Inflammatory macrophage treated with lipopolysaccharide for 4 hours (primary cell): Measurements from ENCODE around the gene NAA25.

Experiments
- DNase-seq: peaks from one replicate; pipeline ENCODE4 v3.0.0-alpha.2; 2020

The NAA25 gene

DNA sequence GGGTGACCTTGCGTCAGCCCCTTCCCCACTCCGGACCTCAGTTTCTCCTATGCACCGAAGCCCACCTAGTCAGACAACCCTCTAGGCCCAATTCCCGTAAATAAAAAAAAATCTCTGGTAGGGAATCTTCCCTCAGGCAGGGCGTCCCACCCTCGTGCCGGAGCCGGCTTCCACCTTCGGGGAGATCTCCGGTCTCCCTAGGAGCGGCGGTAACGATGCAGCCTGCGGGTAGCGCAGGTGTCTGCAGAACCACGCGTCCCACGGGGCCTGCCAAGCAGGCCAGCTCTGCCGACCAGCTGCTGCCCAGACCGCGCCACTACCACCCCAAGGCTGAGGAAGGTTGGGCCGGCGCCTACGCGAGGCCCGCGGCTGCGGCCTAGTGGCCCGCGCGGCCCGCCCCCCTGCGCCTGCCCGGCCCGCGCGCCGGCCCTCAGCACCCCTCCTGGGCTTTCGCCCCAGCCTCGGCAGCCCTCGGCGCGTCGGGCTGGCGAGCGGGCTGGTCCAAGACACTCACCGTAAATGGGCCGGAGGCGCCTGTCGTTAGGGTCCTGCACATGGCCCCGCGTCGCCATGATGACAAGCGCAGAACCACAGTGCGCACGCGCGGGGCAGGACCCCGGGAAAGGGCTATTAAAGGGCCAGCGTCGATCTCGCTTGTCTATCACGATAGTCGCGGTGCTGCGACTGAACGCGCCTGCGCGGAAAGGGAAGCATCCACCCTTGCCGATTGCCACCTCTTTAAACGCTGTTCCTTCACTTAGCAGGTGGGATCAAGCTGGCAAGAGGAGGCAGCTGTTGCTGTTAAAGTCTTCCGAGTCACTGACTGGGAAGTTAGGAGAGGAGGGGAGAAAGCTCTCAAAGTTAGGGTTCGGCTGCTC lies at the start of gene NAA25:
TSS of gene NAA25 (minus strand) at position 582 of the 878 bp plus-strand sequence. CDS start at position 572, 10 bp downstream.
- peak; percentile 90 for DNase-seq

DNA sequence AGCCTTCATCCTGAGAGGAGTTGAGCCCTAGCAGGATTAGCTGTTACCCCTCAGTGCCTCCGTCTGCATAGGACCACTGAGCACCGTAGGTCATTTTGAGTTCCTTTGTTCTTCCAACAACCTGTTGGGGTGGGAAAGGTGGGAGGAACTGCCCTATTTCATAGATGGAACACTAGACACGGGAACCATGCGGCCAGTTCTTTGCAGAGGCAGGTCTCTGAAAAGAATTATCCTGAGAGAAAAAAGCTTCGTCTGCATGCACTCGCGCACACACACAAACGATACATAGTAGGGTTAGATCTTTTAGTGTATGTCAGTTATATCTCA lies 45.3 kb upstream of the NAA25 start:
- no peak for DNase-seq

DNA sequence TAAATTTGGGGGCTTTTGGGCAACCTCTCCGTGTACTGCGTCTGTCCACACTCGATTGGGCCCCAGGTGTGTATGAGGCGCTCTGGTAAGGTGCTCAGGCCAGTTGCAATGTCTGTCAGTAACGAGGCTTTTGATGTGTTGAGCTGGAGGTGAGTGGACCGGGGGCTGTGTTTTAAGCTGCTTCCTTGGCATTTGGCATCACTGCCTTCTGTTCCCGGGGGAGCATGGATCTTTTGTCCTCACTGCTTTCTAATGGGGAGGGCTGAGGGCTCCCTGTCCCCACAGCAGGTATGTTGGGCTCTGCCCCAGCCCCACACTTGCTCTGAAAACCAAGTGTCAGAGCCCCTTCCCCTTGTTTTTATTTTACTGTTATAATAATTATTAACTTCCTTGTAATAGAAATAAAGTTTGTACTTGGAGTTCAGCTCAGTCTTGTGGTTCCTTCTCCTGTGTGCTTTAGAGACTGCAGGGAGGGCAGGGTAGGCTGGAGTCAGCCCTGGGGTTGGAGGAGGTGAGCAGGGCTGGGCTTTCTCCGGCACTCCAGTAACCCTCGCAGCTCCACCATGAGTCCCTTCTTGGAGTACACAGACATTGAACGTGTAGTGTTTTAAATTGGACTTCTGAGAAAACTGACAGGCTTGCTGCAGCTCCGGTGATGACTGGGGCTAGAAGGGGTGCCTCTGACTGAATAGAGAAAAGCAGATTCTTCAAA lies 44.8 kb upstream of the NAA25 start:
- DNase-seq: no peak

DNA sequence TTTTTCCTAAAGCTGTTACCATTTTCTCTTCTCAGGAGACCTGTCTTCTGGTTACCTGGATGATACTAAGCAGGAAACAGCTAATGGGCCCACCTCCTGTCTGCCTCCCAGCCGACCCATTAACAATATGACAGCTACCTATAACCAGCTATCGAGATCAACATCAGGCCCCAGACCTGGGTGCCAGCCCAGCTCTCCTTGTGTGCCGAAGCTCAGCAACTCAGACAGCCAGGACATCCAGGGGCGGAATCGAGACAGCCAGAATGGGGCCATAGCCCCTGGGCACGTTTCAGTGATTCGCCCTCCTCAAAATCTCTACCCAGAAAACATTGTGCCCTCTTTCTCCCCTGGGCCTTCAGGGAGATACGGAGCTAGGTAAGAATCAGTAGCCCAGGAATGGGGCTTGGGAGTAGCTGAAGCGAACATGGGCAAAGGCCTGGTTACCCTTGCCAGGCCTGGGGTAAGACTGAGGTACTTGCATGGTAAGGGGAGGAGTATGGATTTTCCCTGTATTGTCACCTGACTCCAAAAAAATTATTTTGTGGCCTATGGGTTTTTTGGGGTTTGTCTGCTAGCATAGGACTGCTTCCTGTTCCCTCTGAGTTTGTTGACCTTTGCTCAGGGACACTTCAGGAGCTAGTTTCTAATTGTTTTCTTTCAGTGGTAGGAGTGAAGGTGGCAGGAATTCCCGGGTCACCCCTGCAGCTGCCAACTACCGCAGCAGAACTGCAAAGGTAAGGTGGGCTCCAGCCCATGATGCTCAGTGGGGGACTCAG lies 43.4 kb upstream of the NAA25 start:
- peak; percentile 13 for DNase-seq

DNA sequence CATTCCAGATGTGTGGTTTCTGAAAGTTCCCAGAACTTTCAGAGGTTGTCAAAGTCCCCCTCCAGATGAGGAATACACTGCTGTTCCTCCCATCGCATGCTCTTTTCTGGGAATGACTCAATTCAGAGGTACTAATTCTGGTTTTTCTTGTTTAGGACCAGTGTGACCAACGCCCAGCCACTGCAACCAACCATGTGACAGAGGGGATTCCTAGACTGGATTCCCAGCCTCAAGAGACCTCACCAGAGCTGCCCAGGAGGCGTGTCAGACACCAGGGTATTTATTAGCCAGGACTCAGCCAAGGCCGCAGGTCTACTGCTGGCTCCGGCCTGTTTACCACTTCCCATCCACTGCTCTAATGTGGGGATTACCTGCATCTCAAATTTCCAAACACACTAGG lies 41.0 kb upstream of the NAA25 start:
- no peak for DNase-seq

DNA sequence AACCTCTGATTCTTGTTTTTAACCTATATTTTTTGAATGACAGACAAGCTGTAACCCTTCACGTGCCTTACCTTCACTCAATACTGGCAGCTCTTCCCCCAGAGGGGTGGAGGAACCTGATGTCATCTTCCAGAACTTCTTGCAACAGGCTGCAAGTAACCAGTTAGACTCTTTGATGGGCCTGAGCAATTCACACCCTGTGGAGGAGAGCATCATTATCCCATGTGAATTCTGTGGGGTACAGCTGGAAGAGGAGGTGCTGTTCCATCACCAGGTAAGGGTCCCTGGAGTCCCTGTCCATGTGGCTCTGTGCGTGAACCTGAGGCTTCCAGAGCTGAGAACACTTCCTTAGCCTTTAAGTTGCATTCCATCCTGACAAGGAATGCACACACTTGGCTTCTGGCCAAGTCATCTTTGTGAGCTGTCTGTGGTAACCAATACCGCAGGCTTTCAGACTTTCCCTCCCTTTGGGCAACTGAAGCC lies 39.5 kb upstream of the NAA25 start:
- no peak for DNase-seq

DNA sequence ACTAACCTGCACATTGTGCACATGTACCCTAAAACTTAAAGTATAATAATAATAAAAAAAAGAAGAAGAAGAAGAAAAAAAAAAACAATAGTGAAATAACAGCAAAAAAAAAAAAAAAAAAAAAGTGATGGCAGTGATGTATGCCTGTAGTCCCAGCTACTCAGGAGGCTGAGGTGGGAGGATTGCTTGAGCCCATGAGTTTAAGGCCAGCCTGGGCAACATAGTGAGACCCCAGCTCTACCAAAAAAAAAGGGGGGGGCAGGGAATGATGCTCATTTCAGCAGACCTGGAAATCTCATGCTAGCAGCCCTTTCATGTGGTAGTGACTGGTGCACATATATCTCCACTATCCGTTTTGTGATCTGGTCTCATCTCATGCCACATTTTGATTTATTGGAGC lies 37.5 kb upstream of the NAA25 start:
- DNase-seq: no peak

DNA sequence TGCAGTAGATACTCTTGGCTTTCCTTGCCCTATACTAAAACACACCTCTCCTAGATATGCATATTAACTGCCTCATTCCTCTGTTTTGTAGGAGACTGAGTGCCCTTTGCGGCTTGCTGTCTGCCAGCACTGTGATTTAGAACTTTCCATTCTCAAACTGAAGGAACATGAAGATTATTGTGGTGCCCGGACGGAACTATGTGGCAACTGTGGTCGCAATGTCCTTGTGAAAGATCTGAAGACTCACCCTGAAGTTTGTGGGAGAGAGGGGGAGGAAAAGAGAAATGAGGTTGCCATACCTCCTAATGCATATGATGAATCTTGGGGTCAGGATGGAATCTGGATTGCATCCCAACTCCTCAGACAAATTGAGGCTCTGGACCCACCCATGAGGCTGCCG lies 32.1 kb upstream of the NAA25 start:
- peak; percentile 83 for DNase-seq

DNA sequence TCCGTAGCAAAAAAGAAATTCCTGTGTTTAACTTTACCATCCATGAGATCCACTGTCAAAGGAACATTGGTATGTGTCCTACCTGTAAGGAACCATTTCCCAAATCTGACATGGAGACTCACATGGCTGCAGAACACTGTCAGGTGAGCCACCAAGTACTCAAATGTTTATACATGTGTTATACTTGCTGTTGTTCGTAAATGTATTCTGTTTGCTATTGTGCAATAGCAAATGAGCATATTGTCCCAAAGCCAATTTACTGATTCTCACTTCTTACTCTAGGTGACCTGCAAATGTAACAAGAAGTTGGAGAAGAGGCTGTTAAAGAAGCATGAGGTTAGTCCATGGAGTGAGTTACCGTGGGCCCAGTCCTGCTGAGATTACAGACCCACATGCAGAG lies 26.1 kb upstream of the NAA25 start:
- DNase-seq: no peak

DNA sequence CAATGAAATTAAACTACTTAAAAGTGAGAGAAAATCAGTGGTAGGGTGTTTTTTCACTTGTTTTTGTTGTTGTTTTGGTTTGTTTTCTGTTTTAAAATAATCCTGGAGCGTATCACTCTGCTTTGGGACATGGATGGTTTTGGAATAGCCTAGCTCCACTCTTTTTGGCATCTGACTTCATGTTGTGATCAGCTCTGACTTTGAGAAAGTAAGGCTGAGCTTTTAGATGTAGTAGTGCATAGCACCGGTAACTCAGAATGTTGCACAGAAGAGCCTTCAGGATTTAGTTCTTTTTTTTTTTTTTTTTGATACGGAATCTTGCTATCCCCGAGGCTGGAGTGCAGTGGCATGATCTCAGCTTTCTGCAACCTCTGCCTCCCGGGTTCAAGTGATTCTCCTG lies 24.8 kb upstream of the NAA25 start:
- no peak for DNase-seq

DNA sequence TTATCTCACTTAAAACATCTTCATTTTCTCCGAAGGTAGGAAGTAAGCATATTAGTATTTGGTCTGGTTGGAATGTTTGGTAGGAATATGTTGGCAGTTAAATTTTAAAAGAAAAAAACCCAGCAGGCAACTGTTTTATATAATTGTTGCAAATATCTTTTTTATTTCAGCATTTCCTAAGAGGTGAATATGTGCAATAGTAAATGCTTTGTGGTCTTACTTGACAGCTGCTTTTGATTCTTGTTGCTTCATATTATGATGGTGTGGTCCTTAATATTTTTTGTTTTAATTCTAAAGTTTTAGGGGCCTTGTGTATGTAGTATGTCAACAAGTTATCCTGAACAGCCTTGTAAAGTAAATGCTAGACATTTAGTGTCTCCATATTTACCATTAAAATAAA lies 23.1 kb upstream of the NAA25 start:
- DNase-seq: peak; percentile 26

DNA sequence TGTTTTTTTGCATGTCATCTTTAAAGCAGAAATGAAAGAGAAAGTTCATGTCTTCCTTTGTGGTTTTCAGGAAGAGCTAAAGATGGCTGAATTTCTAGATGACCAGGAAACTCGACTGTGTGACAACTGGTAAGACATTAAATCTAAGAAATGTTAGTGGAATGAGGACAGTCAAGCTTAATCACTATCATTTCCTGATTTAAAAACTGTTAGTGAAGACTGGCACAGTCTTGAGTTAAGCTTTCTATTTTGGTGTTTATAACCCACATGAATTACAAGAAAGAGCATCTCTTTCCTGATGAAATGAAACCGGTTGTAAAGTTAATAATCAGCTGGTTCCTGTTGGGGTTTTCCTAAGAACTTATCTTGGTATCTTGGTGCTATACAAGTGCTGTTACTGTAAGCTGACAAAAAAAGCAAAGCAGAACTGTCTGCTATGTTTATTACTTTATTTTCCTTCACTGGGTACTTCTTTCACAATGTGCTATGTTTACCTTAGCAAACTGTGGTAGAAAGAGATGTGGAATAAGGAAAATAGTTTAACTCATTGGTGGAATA lies 21.9 kb upstream of the NAA25 start:
- peak; percentile 90 for DNase-seq

DNA sequence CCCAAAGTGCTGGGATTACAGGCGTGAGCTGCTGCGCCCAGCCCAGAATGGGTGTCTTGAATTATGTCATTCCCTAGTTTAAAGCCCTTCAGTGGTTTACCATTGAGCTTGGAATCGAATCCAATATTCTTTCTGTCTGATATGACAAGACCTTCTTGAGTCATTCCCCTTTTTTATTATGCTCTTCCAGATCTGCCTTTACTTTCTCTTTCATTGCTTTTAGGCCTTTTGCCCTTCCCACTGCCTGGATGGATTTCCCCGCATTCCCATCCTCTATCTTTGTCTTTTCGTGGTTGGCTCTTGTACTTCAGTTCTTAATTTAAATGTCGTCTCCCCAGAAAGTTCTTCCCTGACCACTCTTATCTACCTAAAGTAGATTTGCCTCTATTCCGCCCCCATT lies 18.3 kb upstream of the NAA25 start:
- DNase-seq: peak; percentile 76

DNA sequence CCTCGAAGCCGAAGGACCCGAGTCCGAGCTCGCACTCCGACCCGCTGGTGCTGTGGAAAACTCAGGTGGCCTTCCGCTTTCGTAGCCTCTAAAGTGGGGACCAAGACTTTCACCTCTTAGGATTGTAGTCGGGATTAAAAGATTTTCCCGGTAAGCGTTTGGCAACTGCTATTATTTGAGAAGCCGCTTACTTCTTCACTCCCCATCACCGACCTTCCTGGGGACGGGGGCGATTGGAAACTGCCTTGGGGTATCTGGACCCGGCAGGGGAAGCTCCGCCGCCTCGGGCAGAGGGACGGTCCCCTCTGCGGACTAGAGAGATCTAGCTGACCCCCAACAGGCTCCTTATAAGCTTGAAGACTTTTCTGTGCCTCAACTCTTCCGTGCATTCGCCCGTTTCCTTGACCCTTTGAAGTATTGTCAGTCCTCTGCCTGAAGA lies 17.4 kb upstream of the NAA25 start:
- no peak for DNase-seq

DNA sequence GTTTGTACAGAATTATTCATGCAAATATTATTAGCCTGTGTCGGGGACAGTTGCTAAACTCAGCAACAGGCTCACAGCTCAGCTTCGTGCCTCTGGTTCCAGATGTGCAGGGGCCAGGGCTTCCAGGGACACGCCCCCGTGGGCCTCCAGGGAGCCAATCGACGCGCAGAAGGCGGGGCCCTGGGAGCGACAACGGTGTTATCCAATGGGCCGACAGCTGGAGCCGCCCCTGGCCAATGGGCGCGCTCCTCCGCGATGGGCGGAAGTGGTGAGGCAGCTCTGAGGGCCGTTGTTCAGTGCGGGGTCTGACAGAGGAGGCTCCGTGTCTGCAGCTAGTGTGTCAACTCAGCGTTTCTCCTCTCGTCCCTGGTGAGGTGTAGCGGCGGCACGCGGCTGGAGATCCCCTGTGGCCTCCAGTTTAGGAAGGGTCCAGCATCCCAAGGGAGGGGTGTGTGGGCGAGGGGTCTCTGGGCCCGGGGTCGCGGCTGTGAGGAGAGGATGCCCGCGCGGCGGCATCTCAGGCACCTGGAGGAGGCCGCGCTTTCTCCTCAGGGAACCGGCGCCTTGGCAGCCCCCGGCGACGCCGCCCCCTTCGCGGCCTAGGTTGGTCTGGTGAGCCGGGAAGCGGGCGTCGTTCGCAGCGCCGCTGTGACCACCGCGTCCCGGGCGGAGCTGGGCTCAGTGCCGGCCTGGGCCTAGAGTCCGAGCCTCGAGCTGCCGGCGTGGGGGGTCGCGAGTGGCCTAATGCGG lies 16.8 kb upstream of the NAA25 start, which contains the start of gene TRAFD1:
TSS of gene TRAFD1 (plus strand) at position 311 of the 750 bp plus-strand sequence. CDS start 4,963 bp downstream, outside the sequence.
- peak; percentile 97 for DNase-seq

DNA sequence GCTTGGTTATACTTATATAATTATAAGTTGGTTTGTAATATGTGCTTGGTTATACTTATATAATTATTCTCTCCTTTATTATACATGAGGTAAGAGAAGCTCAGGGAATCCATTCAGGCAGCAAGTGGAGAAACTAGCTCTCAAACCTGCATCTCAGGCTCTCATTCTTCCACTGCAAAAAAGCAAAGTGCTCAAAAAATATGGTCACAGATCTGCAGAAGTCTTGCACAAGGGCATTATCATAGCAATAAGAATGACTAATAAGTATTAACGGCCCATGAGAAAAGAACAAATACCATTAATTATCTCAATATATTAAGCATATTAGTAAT lies 16.3 kb upstream of the NAA25 start:
- no peak for DNase-seq

DNA sequence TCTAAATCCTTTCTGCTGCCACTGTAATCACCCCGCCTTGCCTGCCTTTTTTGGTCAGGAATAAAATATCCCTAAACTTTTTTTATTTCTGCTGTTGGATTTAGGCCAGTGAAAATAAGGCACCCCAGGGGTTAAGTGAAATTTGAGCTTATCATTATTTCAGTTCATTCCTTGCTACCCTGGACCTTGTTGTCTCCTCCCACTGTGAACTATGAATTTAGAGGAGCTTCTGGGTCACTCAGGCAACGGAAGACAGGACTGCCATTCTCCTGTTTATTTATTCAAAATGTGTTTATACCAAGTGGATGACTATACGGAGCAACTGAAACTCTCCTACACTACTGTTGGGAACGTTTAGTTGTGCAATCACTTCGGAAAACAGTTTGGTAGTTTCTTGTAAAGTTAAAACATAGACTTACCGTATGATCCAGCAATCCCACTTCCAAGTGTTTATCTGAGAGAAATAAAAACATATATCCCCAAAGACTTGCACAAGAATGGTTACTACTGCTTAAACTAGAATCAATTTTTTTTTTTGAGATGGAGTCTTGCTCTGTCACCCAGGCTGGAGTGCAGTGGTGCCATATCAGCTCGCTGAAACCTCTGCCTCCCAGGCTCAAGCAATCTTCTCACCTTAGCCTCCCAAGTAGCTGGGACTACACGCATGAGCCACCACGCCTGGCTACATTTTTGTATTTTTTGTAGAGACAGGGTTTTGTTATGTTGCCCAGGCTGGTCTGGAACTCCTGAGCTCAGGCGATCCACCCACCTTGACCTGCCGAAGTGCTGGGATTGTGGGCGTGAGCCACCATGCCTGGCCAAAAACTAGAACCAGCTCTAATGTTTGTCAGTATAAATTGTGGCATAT lies 14.5 kb upstream of the NAA25 start:
- no peak for DNase-seq

DNA sequence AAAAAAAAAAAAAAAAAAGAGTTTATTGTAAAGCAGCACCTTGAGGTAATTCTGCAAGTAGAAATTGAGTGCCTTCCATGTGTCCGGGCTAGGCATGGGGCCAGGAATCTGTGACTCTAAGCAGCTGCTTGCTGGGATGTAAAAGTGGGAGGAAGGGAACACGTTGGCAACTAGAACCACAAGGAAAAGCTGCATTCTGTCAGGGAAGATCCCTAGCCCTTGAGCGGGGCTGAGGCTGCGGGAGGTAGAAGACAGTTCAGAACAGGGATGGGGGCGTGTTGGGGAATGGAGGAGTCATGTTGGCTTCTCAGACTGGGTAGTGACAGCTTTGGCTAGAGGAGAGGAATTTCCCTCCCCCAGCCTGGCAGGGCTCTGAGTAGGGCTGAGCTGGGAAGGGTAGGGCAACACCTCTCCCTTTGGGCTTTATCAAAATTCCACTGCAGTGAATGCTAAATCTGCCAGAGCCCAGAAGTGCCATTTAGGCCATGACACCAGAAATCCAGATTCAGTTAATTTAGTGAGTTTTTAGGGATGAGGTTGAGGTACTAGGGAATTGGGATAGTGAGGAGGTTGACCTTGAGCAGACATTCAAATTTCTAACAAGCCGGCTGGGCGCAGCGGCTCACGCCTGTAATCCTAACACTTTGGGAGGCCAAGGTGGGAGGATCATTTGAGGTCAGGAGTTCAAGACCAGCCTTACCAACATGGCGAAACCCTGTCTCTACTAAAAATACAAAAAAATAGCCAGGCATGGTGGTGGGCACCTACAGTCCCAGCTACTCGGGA lies 13.4 kb upstream of the NAA25 start:
- no peak for DNase-seq

DNA sequence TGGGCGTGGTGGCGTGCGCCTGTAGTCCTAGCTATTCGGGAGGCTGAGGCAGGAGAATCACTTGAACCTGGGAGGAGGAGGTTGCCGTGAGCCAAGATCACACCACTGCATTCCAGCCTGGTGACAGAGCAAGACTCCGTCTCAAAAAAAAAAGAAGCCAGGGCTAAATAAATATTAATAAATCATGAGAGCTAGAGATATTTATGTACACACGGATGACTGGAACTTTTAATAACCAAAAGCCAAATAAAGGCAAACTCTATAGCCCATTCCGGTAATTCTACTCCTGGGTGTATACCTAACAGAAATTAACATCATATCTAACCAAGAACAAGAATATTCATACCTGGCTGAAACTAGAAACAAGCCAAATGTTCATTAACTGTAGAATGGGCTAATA lies 9.1 kb upstream of the NAA25 start:
- DNase-seq: no peak
